ENCODE results near the gene KBTBD2. TPM values are rescaled to one million over a fixed set of nuclear protein-coding genes. Genes with fewer than 3 reads are reported as not detected.
"Not testable (repeated sequence)": the region's sequence is repeated elsewhere in the genome, so short reads cannot be mapped to it uniquely, and the experiment has no call there.

The KBTBD2 gene
- total RNA-seq, 1 donor from 2014 or later: 39.7 TPM

DNA sequence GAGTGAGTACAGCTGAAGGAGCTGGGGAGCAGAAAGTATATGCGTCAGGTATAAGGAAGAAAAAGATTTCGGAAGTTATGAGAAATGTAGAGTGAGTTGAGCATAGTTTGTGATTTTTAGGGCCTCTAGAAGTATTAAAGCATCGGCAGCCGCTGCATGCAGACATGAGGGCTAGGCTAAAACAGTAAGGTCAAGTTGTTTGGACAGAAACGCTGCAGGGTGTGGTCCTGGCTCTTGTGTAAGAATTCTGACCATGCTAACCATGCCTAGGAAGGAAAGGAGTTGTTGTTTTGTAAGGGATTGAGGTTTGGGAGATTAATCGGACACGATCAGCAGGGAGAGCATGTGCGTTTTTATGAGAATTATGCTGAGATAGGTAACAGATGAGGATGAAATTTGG lies 51.7 kb downstream of the KBTBD2 start:
- not testable (repeated sequence) for DNase-seq; H3K36me3 Mint-ChIP-seq (ENCODE audit: low read depth); ATAC-seq (ENCODE audit: low read depth)

DNA sequence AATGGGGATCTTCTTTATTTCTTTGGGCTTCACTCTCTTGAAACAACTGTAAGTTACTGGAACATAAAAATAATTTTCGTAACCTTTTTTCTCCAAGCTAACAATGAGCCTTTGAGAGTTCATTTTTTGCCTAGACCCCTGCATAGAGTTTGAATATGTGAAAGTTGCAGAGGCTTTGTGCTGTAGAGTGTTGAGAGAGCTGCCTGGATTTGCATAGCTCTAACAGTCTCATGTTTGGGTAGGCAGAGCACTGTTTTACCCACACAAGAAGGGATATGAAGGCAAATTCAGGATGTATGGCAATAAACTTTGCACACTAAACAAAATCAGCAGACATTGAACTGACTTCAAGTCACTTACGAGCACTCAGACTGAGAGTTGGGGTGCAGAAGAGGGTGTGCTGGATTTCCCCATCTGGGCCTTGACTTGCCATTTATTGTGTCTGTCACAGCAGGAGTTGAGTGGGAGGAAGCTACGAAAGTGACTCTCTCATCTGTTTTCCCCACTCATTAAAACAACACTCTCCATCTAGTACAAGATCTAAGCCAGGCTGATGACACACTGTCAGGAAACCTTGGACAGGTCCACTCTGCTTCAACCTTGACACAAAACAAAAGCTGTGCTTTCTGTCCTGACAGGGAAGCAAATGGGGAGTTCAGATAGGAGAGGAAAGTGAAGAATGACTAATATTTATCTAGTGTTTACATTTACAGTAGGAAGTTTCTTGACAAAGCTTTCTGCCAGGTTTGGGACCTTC lies 62.4 kb downstream of the KBTBD2 start:
- DNase-seq; H3K4me3 Mint-ChIP-seq; H3K4me1 Mint-ChIP-seq; H3K27ac Mint-ChIP-seq; intact Hi-C loops (cut with micrococcal nuclease); H3K36me3 Mint-ChIP-seq (ENCODE audit: low read depth); H3K27me3 Mint-ChIP-seq; ATAC-seq (ENCODE audit: low read depth); CTCF ChIA-PET; H3K9me3 Mint-ChIP-seq; POLR2A ChIA-PET: not testable (repeated sequence)

More for the DNA sequence above, 51.7 kb downstream of the KBTBD2 start:
- H3K4me3 Mint-ChIP-seq; POLR2A ChIA-PET; H3K27me3 Mint-ChIP-seq; intact Hi-C loops (cut with micrococcal nuclease); CTCF ChIA-PET; H3K4me1 Mint-ChIP-seq; H3K27ac Mint-ChIP-seq; H3K9me3 Mint-ChIP-seq: not testable (repeated sequence)

Other genes starting within 250 kb of the KBTBD2 start
- gene FKBP9, start 65.7 kb upstream of the KBTBD2 start, total RNA-seq: 0.51 and 0.69 TPM in 2 replicates
- 37.1 and 40.7 TPM in 2 replicates for gene NT5C3A, start 171.0 kb upstream of the KBTBD2 start, total RNA-seq
- 27.4 and 29.6 TPM in 2 replicates for gene RP9, start 217.6 kb upstream of the KBTBD2 start, total RNA-seq
- gene BBS9, start 237.8 kb upstream of the KBTBD2 start, total RNA-seq: 18.3 and 18.6 TPM in 2 replicates